Left forelimb (tissue), 1 donor: ENCODE measurements around the gene WBP2NL.
"Not testable (repeated sequence)": the region's sequence is repeated elsewhere in the genome, so short reads cannot be mapped to it uniquely, and the experiment has no call there.

ENCODE experiments used
- DNase-seq: peaks from one replicate; pipeline ENCODE4 v3.0.0-alpha.2; 2018; ENCODE audit warnings: low spot score

WBP2NL gene

DNA sequence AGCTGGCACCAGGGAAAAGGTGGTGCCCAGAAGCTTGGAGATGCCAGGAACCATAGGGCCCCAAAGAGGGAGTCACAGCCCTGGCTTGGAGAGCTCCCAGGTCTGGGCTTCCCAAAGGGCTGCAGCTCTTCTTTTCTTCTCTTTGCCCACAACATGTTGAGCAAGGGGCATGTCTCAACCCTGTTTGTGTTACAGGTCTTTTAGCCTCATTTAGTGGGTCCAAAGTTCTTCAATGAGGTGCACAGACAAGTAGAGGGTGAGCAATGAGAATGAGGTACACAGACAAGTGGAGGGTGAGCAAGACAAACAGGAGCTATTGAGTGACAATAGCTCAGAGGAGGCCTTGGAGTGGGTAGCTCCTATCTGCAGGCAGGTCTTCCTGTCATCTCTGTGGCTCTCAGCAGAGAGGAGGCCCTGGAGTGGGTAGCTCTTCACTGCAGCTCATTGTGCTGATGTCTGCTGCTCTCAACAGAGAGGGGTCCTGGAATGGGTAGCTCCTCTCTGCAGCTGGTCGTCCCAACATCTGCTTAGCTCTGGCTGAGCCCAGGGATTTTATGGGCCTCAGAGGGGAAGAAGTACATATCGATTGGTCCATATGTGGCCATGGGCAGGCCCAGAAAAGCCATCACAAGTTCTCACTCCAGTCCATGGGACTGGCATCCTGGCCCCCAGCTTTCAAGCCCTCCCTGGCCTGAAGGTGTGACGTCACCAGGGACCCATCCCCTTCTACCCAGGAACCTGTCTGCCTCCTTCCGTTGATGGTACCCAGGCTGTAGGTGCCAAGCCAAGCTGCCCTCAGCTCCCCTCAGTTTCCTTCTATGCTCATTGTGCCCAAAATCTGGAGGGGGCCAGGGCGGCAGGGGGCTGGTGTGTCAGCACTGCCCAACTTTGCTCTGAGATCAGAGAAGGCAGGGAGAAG lies 34.9 kb downstream of the WBP2NL start:
- no peak for DNase-seq

DNA sequence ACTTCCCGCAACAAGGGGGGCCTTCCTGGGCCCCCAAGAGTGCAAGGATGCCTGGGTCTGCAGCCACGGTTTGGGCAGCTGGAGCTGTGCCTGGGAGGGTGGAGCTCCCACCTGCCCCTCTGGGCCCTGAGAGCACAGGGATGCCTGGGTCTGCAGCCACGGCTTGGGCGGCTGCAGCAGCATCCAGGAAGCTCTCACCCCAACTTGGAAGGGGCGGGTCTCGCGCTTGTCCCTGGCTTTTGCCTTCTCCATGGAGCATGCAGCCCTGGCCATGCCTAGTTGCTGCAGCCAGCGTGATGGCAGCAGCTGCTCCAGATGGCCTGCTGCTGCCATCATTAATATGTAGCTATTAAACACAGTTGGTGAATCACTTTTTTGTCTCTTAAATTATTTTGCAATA lies 36.7 kb downstream of the WBP2NL start:
- DNase-seq: no peak

DNA sequence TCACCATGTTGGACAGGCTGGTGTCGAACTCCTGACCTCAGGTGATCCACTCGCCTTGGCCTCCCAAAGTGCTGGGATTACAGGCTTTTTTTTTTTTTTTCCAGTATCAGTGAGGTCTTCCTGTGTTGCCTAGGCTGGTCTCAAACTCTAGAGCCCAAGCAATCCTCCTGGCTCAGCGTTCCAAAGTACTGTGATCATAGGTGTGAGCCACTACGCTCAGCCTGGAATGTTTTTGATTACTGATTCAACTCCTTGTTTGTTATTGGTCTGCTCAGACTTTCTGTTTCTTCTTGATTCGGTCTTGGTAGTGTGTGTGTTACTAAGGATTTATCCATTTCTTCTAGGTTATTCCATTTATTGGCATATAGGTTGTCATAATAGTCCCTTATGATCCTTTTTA lies 40.7 kb downstream of the WBP2NL start:
- no peak for DNase-seq

DNA sequence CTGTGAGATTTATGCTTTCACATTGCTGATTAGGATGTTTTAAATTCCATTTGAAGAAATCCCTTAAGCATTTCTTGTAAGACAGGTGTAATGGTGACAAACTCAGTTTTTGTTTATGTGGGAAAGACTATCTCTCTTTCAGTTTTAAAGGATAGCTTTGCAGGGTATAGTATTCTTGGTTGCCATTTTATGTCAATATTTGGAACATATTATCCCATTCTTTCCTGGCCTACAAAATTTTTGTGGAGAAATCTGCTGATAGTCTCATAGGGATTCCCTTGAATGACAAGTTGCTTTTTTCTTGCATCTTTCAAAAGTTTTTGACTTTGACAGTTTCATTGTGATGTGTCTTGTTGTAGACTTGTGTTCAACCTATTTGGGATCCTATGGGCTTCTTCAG lies 43.2 kb downstream of the WBP2NL start:
- no peak for DNase-seq

DNA sequence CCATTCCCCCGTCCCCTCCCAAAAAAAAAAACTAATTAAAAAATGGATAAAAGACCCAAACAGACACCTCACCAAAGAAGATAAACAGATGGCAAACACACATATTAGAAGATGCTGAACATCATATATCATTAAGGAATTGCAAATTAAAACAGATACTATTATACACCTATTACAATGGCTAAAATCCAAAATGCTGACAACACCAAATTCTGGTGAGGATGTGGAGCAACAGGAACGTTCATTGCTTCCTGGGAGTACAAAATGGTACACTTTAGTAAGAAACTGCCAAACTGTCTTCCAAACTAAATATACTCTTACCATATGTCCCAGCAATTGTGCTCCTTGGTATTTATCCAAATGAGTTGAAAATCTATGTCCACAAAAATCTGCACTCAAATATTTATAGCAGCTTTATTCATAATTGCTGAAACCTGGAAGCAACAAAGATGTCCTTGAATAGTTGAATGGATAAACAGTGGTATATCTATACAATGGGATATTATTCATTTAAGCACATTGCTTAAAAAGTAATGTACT lies 52.1 kb downstream of the WBP2NL start:
- no peak for DNase-seq

DNA sequence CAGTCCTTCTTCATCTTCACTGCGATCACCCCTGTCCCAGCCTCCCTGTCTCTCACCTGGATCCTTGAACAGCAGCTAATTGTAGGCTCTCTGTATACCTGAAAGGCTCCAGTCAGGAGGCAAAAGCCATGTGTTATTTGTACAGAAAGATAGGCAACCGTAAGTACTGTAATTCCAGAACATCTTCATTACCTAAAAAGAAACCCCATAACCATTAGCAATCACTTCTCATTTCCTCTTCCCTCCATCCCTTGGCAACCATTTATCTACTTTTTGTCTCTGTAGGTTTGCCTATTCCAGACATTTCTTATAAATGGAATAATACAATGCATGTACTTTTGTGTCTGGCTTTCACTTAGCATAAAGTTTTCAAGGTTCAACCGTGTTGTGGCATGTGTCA lies 54.2 kb downstream of the WBP2NL start:
- DNase-seq: no peak

DNA sequence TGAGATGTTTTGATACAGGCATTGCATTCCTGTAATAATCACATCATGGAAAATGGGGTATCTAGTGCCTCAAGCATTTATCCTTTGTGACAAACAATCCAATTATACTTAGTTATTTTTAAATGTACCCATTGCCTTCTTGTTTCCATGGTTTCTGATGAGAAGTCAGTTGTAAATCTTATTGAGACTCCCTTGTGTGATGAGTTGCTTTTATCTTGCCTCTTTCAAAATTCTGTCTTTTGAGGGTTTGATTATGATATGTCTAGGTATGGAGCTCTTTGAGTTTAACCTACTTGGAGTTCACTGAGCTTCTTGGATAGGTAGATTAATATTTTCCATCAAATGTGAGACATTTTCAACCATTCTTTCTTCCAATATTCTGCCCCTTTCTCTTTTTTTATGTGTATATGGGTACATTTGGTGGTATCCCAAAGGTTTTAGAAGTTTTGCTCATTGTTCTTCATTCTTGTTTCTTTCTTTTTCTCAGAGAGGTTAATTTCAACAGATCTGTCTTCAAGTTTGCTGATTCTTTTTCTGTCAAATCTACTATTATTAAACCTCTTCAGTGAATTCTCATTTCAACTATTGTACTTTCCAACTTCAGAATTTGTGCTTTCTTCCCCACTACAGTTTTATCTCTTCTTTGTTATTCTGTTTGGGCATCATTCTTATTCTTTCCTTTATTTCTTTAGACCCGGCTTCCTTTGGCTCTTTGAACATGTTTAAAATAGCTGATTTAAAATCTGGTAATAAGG lies 58.3 kb downstream of the WBP2NL start:
- no peak for DNase-seq

DNA sequence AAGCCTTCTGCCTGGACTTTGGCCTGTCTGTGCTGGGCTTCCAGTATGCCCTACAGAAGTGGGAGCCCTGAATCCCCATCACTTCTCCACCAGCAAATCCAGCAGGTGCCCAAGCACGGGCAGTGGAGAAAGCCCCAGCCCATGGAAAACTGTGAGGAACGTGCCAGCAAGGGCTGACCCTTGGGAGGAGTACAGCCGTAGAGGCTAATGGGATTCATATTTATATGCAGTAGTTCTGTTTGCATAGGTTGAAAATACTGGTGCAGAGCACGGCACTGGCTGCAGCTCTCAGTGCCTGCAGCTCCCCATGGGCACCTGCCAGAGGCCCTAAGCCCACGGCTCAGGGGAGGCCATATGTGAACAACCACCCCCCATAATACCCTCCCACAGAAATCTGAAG lies 61.9 kb downstream of the WBP2NL start:
- DNase-seq: no peak

DNA sequence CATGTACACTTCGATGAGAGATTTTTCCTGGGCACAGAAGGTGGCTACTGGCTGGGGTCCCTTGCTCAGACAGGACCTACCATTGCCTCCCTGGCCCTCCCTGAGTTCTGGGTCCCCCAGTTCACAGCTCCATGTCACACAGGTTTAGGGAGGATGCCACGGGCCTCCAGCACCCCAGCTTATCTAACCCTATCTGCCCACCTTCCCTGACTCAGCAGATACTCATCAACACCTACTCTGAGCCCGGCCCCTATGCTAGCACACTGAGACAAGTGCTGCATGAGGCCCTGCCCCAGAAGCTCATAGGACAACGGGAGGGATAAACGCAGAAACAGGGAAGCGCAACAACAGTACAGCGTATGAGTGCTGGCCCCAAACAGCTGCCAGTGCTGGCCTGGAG lies 62.5 kb downstream of the WBP2NL start:
- DNase-seq: peak; percentile 60

DNA sequence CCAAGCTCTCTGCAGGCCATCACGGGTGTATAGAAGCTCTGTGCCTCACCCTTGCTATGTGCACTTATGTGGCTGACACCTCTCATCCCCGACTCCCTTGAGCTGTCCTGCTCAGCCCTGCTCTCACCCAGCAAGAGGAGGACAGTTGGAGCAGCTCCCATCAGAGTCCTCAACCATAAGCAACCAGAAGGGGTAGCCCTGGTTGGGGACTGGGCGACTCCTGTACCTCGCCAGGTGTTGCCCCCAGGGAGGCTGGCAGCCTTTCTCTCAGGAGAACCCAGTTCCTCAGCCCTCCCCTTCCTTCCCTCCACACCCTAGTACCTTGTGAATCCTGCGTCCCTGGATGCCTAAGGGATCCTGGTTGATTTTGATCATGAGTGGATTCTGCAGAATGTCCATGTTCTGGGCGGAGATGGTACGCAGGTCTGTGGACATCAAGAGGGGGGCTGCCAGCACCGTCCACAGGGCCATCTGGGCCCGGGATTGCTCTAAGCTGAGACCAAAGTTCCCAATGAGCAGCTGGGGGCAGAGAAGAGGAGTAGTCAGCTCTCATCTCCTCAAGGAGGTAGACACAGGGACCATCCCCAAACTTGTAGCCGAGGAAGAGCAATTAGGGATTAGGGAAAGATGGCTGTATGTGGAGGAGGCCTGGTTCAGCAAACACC lies 64.0 kb downstream of the WBP2NL start:
- DNase-seq: peak; percentile 53

DNA sequence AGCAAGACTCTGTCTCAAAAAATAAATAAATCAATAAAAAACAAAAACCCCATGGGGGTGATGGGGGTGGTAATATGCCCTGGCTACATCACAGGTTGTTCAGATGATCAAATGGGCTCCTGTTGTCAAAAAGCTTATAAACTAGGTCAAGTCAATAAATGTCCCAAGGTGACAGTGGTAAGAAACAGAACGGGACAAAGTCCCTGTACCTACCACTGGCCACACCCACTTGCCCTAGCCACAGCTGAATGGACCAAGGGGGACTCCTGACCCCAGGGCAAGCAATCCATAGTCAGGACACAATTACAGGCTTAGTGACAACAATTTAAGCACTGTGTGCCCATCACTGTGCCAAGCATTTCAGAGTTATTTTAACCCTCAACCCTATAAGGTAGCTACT lies 66.0 kb downstream of the WBP2NL start:
- peak; percentile 14 for DNase-seq

DNA sequence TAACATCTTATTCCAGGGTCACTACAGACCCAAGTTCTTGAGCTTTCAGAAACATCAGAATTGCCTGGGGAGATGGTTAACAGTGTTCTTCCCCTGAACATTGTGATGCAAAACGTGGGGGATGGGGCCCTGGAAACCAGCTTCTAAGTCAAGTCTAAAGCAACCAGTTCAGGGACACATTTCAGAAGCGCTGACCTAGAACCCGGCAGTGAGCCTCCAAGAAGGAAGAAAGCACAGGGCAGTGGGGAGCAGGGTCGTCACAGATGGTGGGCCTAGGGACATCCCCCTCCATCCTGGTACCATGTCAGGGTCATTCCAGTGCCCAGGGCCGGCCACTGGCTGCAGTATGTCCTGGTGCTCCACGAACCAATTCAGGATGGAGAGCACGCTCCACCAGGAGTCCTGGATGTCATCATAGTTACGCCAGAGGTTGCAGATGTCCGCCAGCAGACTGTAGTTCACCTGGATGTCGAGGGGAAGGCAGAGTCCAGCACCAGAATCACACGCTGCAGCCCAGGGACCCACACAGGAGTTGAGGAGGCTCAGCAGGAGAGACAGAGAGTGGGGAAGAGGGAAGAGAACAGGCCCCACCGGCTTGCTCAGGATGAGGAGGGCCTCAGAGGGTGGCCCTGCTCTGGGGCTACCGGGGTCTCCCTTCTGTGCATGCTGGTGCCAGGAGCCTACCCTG lies 67.0 kb downstream of the WBP2NL start:
- DNase-seq: peak; percentile 58

DNA sequence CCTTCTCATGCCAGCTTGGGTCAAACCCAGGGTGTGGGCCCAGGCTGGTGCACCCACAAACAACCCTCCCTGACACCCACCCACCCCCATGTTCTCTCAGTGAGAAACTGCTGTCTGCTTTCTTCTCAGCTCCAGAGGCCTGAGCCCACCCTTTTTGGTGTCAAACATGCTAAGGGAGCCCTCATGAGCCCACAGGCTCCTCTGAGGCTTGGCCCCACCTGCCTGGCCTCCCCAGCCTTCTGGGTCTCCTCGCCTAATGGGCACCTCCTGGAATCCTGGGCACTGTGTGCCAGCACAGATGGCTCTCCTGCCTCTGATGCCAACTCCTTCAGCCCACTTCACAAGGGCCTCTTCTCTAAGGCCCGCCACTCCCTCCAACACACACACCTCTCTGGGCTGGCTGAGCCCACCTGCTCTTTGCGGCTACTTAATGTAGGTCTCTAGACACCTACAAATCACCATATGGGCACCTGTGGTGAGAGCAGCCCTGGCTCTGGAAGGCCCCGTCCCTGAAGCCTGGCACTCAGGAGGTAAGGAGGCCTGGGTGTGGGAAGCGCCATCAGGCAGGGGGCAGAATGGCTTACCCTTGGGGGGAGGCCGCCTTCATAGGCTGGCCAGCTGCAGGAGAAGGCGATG lies 67.7 kb downstream of the WBP2NL start:
- peak; percentile 41 for DNase-seq

DNA sequence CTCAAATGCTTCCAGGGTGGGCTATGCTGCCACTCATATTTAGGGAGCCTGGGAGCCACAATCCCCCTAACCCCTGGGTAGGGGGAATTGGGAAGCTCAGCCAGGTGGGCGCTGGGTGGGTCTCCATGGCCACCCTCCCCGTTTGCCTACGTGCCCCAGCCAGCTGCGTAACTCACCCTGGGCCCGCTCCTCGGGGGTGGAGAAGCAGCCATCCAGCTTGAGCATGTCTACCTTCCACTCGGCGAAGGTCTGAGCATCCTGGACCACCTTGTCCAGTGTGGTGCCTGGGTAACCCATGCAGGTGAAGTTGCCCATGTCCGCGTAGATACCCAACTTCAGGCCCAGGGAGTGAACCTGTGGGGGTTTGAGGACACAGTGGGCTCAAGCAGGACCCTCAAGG lies 68.3 kb downstream of the WBP2NL start:
- DNase-seq: peak; percentile 60

DNA sequence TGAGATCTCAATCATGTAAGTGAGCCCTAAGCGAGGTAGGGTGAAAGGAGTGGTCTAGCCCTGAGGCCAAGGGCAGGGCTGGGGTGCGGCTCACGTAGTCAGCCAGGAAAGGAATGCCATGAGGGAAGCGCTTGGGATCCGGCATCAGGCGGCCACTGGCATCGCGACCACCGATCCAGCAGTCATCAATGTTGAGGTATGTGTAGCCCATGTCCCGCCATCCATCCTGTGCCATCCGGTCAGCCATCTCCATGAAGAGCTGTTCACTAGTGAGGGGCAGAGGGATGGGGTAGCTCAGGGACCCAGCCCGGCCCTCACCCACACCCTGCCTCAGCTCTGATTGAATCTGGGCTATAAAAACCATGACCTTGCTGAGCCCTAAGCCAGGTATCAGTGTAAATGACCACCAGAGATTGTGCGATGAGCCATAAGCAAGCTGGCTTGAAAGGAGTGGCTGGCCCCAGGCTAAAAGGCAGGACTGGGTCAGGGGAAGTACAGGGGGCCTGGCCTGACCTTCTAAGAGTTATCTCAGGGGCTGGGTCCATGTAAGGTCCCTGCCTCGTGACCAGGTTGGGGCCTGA lies 69.2 kb downstream of the WBP2NL start:
- peak; percentile 20 for DNase-seq

DNA sequence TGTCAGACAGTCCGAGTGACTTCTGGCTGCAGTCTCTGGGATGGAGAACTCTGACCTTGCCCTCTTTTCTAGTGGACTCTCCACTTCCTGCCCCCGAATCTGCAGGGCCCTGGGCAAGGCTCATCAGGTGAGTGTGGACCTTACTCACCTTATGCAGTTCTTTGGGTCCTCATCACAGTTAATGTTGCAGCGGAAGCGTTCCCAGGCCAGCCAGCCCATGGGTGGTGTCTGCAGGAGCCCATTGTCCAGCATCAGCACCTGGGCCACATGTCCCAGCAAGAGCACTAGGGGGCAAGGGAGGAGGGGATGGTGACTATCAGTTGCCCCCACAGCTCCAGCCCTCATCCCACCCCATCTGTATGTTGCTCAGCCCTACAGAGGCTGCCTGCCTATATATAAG lies 69.7 kb downstream of the WBP2NL start:
- peak; percentile 51 for DNase-seq

DNA sequence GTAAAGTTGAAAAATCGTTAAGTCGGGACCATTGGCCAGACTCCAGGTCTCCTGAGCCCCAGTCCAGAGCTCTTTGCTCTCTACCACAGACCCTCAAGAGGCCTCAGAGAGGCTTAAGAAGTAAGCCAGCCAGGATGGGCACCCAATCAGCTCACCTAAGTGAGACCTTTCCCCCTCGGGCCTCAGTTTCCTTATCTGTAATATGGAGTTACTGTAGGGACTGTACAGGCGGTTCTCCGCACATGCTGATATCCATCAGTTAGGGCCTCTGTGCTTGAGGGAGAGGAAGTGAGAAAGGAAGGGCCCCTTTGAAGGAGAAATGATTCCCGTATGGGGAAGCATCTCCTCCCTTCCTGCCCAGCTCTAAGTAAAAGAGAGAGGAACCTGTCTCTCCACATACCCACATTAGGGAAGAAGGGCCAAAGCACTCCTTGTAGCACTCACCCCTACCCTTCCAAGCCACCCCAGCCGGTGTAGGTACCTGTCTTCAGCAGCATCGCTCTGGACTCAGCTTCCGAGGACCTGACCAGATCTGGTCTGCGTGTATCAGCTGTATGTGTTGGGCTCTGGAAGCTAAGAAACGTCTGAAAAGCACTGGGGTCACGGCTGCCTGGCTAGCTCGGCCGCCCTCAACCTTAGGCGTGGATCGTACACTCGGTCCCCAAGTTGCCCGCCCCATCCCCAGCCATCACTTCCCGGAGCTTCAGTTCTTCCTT lies 71.4 kb downstream of the WBP2NL start:
- no peak for DNase-seq

DNA sequence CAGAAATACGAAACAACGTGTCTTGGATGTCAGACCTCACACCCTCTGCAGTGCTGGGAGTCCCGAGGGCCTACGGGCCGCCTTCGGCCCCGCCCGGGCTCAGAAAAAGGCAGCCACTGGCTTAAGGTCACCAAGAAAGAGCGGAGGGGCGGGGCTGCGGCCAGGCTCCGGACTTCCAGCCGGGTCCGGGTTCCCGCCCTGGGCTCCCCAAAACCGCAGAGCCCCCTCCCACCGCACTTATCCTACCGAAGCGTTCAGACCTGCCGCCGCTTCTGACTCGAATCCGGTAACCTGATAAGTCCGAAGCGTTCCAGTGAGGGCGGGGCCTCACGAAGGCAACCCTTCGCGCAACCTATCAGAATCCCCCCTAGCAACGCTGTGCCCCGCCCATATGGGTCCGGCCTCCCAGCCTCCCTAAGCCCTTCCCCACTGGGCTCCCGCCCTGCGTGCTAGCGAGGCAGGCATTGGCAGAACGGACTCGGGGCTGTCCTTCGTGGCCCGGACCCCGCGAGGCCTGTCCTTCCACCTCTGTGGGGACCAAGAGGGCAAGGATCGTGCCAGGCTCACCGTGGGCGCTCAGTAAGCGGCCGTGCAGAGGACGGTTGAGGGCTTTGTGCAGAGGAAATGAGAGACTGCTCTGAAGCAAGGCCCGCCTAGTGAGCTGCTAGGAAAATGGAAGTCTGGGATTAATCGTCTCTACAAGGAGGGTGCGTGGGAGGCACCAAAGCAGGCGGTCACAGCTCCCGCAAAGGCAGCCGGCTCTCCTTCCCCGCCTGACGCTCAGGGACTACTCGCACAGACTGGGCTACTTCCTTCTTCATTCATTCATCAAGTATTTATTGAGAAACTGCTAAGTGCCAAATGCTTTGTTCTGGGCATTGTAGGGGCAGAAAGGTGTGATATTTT lies 72.2 kb downstream of the WBP2NL start, which contains the start of gene NAGA:
Gene NAGA, minus strand, starts transcription at position 296 of the 906 bp plus-strand sequence. CDS start 515 bp downstream, outside the sequence.
- peak; percentile 92 for DNase-seq

DNA sequence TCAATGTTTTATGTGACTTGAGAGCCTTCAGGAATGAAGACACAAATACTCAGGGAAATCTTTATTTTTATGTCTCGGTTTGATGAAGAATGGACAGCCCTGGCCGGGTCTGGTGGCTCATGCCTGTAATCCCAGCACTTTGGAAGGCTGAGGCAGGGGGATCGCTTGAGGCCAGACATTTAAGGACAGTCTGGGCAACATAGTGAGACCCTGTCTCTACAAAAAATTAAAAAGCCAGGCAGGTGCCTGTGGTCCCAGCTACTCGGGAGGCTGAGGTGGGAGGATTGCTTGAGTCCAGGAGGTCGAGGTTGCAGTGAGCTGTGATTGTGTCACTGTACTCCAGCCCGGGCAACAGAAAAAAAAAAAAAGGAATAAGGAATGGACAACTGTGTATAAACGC lies 72.9 kb downstream of the WBP2NL start:
- not testable (repeated sequence) for DNase-seq
